ENCODE data around the gene ATG14. TPM values are rescaled to one million over a fixed set of nuclear protein-coding genes. Genes with fewer than 3 reads are reported as not detected.

ATG14 gene
- total RNA-seq, 1 donor from 2014 or later, result 28.8 TPM

DNA sequence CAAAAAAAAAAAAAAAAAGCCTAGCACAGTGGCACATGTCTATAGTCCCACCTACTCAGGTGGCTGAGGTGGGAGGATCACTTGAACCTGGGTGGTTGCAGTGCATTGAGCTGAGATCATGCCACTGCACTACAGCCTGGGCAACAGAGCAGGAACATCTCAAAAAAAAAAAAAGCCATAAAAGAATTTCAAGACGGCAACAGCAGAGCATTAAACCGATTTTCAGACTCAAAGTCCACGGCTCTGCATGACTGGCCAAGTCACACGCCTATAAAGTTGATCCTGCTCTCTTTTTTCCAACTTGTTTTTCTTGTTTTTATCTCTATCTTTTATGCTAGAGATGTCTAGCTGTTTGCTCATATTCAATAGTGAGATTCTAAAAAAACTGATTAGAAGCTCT is 95.1 kb downstream of the ATG14 start:
- no peak overlapping the region for H3K27ac Mint-ChIP-seq
- peaks cover 37% of the 10 kb centered on the region for H3K36me3 Mint-ChIP-seq
- no peak overlapping the region for H3K4me3 ChIP-seq
- DNase-seq (ENCODE audit: low spot score), result no peak
- TF ChIP-seq, protein P1, sequence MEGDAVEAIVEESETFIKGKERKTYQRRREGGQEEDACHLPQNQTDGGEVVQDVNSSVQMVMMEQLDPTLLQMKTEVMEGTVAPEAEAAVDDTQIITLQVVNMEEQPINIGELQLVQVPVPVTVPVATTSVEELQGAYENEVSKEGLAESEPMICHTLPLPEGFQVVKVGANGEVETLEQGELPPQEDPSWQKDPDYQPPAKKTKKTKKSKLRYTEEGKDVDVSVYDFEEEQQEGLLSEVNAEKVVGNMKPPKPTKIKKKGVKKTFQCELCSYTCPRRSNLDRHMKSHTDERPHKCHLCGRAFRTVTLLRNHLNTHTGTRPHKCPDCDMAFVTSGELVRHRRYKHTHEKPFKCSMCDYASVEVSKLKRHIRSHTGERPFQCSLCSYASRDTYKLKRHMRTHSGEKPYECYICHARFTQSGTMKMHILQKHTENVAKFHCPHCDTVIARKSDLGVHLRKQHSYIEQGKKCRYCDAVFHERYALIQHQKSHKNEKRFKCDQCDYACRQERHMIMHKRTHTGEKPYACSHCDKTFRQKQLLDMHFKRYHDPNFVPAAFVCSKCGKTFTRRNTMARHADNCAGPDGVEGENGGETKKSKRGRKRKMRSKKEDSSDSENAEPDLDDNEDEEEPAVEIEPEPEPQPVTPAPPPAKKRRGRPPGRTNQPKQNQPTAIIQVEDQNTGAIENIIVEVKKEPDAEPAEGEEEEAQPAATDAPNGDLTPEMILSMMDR (IDR thresholded peaks at IDR 0.05), result no peak
- TF ChIP-seq EZH2phosphoT487 (IDR thresholded peaks at IDR 0.05) (no peak), EZH2 (IDR thresholded peaks at IDR 0.05) (no peak)
- H3F3A ChIP-seq (ENCODE audit: low read depth), result no peaks in the 10 kb centered on the region
- no peak overlapping the region for H2AFZ ChIP-seq (replicated peaks)
- peaks cover 24% of the 10 kb centered on the region for H3K79me2 ChIP-seq (ENCODE audit: low read depth)
- H4K20me1 ChIP-seq (ENCODE audit: low read depth), result no peaks in the 10 kb centered on the region
- H3K4me2 ChIP-seq, result no peak overlapping the region
- H3K9me3 ChIP-seq (ENCODE audit: low read depth), result peaks cover 10% of the 10 kb centered on the region
- no peaks in the 10 kb centered on the region for H3K4me1 ChIP-seq
- H3K36me3 ChIP-seq, result no peaks in the 10 kb centered on the region
- H3K27ac ChIP-seq, result no peak overlapping the region
- H3K4me1 Mint-ChIP-seq, result no peaks in the 10 kb centered on the region
- peaks cover 17% of the 10 kb centered on the region for H3K9me3 Mint-ChIP-seq
- H3K4me3 Mint-ChIP-seq, result no peak overlapping the region
- no peaks in the 10 kb centered on the region for H3K27me3 Mint-ChIP-seq (ENCODE audit: insufficient read depth, low read depth)
- H3K27me3 ChIP-seq, result no peaks in the 10 kb centered on the region
- no peak overlapping the region for H3K9ac ChIP-seq

Small RNA genes within 50 kb of the gene (small RNA-seq; reads per million reads assigned to genes)
- gene AL356801.1, result not detected

Other genes starting within 250 kb of the ATG14 start
- gene DLGAP5, start 220.2 kb downstream of the ATG14 start, total RNA-seq (ENCODE audit: low replicate concordance), result 191 and 313 TPM in 2 replicates
- 23.2 and 23.7 TPM in 2 replicates for gene FBXO34, start 140.4 kb downstream of the ATG14 start, total RNA-seq (ENCODE audit: low replicate concordance)
- not detected in 2 replicates for gene TBPL2, start 28.8 kb upstream of the ATG14 start, total RNA-seq (ENCODE audit: low replicate concordance)
- 136 and 191 TPM in 2 replicates for gene KTN1, start 168.4 kb upstream of the ATG14 start, total RNA-seq (ENCODE audit: low replicate concordance)